WTC11 (cell line): ENCODE data around the gene ZSCAN25. TPM values are rescaled to one million over a fixed set of nuclear protein-coding genes. Genes with fewer than 3 reads are reported as not detected.

ENCODE experiments used
- ATAC-seq: fragments of 200-7000 bp; cut with Tn5 transposase; 2 replicates; pipeline ENCODE4 v1.10.0; 2021; ENCODE audit warnings: mild to moderate bottlenecking, moderate library complexity
- CTCF ChIA-PET: fragments of 300-600 bp; sonication (Branson Sonifier 250); formaldehyde crosslinking; loops from one replicate; lab custom pipeline; 2021; ENCODE audit warnings: antibody characterized with exemption; lab: Charles Lee
- POLR2A ChIA-PET: fragments of 350-600 bp; sonication (Branson Sonifier 250); formaldehyde crosslinking; loops from one replicate; lab custom pipeline; 2021; ENCODE audit warnings: antibody characterized with exemption; lab: Charles Lee
- DNase-seq: peaks from one replicate; pipeline ENCODE4 v3.0.0; 2021; ENCODE audit warnings: low spot score
- H3K27ac Mint-ChIP-seq: 2 replicates; pipeline ENCODE4 v1.8.0; 2021; ENCODE audit warnings: mixed read lengths
- H3K27me3 Mint-ChIP-seq: 2 replicates; pipeline ENCODE4 v1.8.0; 2021; ENCODE audit warnings: low read depth, mild to moderate bottlenecking, moderate library complexity, mixed read lengths
- H3K36me3 Mint-ChIP-seq: 2 replicates; pipeline ENCODE4 v1.8.0; 2021; ENCODE audit warnings: mixed read lengths
- H3K4me1 Mint-ChIP-seq: 2 replicates; pipeline ENCODE4 v1.8.0; 2022; ENCODE audit warnings: mixed read lengths
- H3K4me3 Mint-ChIP-seq: 2 replicates; pipeline ENCODE4 v1.8.0; 2021; ENCODE audit warnings: mild to moderate bottlenecking, moderate library complexity, mixed read lengths
- H3K9me3 Mint-ChIP-seq: 2 replicates; pipeline ENCODE4 v1.8.0; 2021; ENCODE audit warnings: mixed read lengths
- CDX4 ChIP-seq: fragments of 250-450 bp; sonication (Bioruptor Pico); IDR thresholded peaks from 2 replicates; pipeline ENCODE4 v1.9.0; 2021; ENCODE audit warnings: moderate library complexity, mild to moderate bottlenecking, inconsistent platforms, borderline replicate concordance
- E2F4 ChIP-seq: sonication (generic); formaldehyde crosslinking; IDR thresholded peaks from 2 replicates; pipeline ENCODE4 v1.8.1; 2022; ENCODE audit warnings: low read depth, mild to moderate bottlenecking, moderate library complexity, missing genetic modification reagents, borderline replicate concordance
- ERG ChIP-seq: fragments of 250-450 bp; sonication (Bioruptor Pico); IDR thresholded peaks from 2 replicates; pipeline ENCODE4 v1.8.0; 2021; ENCODE audit warnings: mild to moderate bottlenecking
- HMGXB4 ChIP-seq: sonication (generic); formaldehyde crosslinking; IDR thresholded peaks from 2 replicates; pipeline ENCODE4 v1.8.1; 2023; ENCODE audit warnings: mild to moderate bottlenecking, moderate library complexity, missing genetic modification reagents
- IRF1 ChIP-seq: sonication (generic); formaldehyde crosslinking; IDR thresholded peaks from 2 replicates; pipeline ENCODE4 v1.8.0; 2023; ENCODE audit warnings: missing genetic modification reagents
- IRF2 ChIP-seq: sonication (generic); formaldehyde crosslinking; IDR thresholded peaks from 2 replicates; pipeline ENCODE4 v1.8.0; 2022; ENCODE audit warnings: low read depth, missing genetic modification reagents, borderline replicate concordance
- MAX ChIP-seq: sonication (generic); formaldehyde crosslinking; IDR thresholded peaks from 2 replicates; pipeline ENCODE4 v1.8.0; 2022; ENCODE audit warnings: mild to moderate bottlenecking, missing genetic modification reagents
- NR1H2 ChIP-seq: sonication (generic); formaldehyde crosslinking; IDR thresholded peaks from 2 replicates; pipeline ENCODE4 v1.9.0; 2021; ENCODE audit warnings: mild to moderate bottlenecking, moderate library complexity, missing genetic modification reagents
- NR2C2 ChIP-seq: sonication (generic); formaldehyde crosslinking; IDR thresholded peaks from 2 replicates; pipeline ENCODE4 v1.8.0; 2022; ENCODE audit warnings: mild to moderate bottlenecking, missing genetic modification reagents
- NR3C1 ChIP-seq: sonication (generic); formaldehyde crosslinking; conservative IDR thresholded peaks from 2 replicates; pipeline ENCODE4 v1.8.1; 2023; ENCODE audit warnings: low read depth, mild to moderate bottlenecking, missing genetic modification reagents
- PRDM15 ChIP-seq: sonication (generic); formaldehyde crosslinking; IDR thresholded peaks from 2 replicates; pipeline ENCODE4 v1.8.0; 2022; ENCODE audit warnings: missing genetic modification reagents
- RELA ChIP-seq: sonication (generic); formaldehyde crosslinking; IDR thresholded peaks from 2 replicates; pipeline ENCODE4 v1.8.1; 2022; ENCODE audit warnings: missing genetic modification reagents, mild to moderate bottlenecking, borderline replicate concordance
- ZNF138 ChIP-seq: sonication (generic); formaldehyde crosslinking; conservative IDR thresholded peaks from 2 replicates; pipeline ENCODE4 v1.8.1; 2022; ENCODE audit warnings: mild to moderate bottlenecking, moderate library complexity, missing genetic modification reagents
- ZNF232 ChIP-seq: sonication (generic); formaldehyde crosslinking; IDR thresholded peaks from 2 replicates; pipeline ENCODE4 v1.8.0; 2022; ENCODE audit warnings: mild to moderate bottlenecking, missing genetic modification reagents
- ZNF263 ChIP-seq: sonication (generic); formaldehyde crosslinking; IDR thresholded peaks from 2 replicates; pipeline ENCODE4 v1.8.1; 2022; ENCODE audit warnings: low read depth, mild to moderate bottlenecking, moderate library complexity, missing genetic modification reagents
- ZNF317 ChIP-seq: sonication (generic); formaldehyde crosslinking; IDR thresholded peaks from 2 replicates; pipeline ENCODE4 v1.8.1; 2023; ENCODE audit warnings: low read depth, mild to moderate bottlenecking, moderate library complexity, missing genetic modification reagents, borderline replicate concordance
- ZNF423 ChIP-seq: fragments of 250-450 bp; sonication (Bioruptor Pico); IDR thresholded peaks from 2 replicates; pipeline ENCODE4 v2.1.2; 2022; ENCODE audit warnings: mild to moderate bottlenecking, moderate library complexity
- ZNF425 ChIP-seq: fragments of 250-450 bp; sonication (Bioruptor Pico); conservative IDR thresholded peaks from 2 replicates; pipeline ENCODE4 v1.9.0; 2021; ENCODE audit warnings: mild to moderate bottlenecking
- ZNF512 ChIP-seq: sonication (generic); formaldehyde crosslinking; IDR thresholded peaks from 2 replicates; pipeline ENCODE4 v1.8.1; 2022; ENCODE audit warnings: missing genetic modification reagents, borderline replicate concordance
- total RNA-seq: library from RNA; stranded (reverse); gene quantifications from 3 replicates; pipeline ENCODE4 v1.2.3, GENCODE V29; 2021

The ZSCAN25 gene
- total RNA-seq, 1 experiment from 2014 or later: 20.1 TPM

GRCh38 chr7:99638731-99639130, 22.0 kb downstream of the ZSCAN25 start (continued):
- TF ChIP-seq ZNF317 (CRISPR knock-in tag) (no peak), NR2C2 (CRISPR knock-in tag) (no peak), ZNF138 (CRISPR knock-in tag) (no peak)

- DNase-seq (no peak), ATAC-seq (peak; percentile 93)
- Mint-ChIP-seq H3K27me3 (no peaks in the 10 kb centered on the region), H3K9me3 (peaks cover under 1% of the 10 kb centered on the region; the same call in 1 of the 2 replicates), H3K36me3 (peaks cover 2% of the 10 kb centered on the region; the same call in 1 of the 2 replicates), H3K27ac (peak overlapping the region; percentile 33; the same call in 1 of the 2 replicates), H3K4me1 (peaks cover 24% of the 10 kb centered on the region), H3K4me3 (no peak overlapping the region; the same call in 1 of the 2 replicates)
- ChIA-PET POLR2A (no interaction called here), CTCF (no interaction called here)
- TF ChIP-seq ZNF512 (no peak), ZNF423 (peak; percentile 82)
These were observed 22.5 kb downstream of the ZSCAN25 start for GRCh38 chr7:99639267-99639666.

- Mint-ChIP-seq H3K4me3 (no peak overlapping the region), H3K36me3 (peaks cover 17% of the 10 kb centered on the region), H3K9me3 (peaks cover 16% of the 10 kb centered on the region), H3K27me3 (no peaks in the 10 kb centered on the region), H3K4me1 (peaks cover 24% of the 10 kb centered on the region), H3K27ac (no peak overlapping the region; the same call in 1 of the 2 replicates)
- POLR2A ChIA-PET: no interaction called here
- ATAC-seq (no peak), DNase-seq (no peak)
- CTCF ChIA-PET: interaction anchor here (0.6 kb wide), 1 partner anchor 97 kb away, joined by 3 read pairs; no protein-coding TSS in a partner anchor
- no peak for TF ChIP-seq ZNF425 (CRISPR knock-in tag)
- no peak for TF ChIP-seq ZNF232
- TF ChIP-seq RELA (CRISPR knock-in tag): no peak
- TF ChIP-seq ERG (CRISPR knock-in tag): no peak
- no peak for TF ChIP-seq IRF2 (CRISPR knock-in tag)
- no peak for TF ChIP-seq ZNF263 (CRISPR knock-in tag)
- no peak for TF ChIP-seq CDX4
- TF ChIP-seq MAX (CRISPR knock-in tag): no peak
- no peak for TF ChIP-seq NR3C1 (CRISPR knock-in tag)
- no peak for TF ChIP-seq HMGXB4
- no peak for TF ChIP-seq PRDM15 (CRISPR knock-in tag)
- TF ChIP-seq E2F4 (CRISPR knock-in tag): no peak
- TF ChIP-seq IRF1: no peak
- no peak for TF ChIP-seq NR1H2 (CRISPR knock-in tag)
These were observed 25.3 kb downstream of the ZSCAN25 start for GRCh38 chr7:99642027-99642426.
